ENCODE results near the gene HOXA1.

Gene HOXA1

GRCh38 chr7:27111751-27112277 lies 16.0 kb upstream of the HOXA1 start:
- H3K9ac ChIP-seq (ENCODE audit: low read length), result no peak overlapping the region
- no peak for DNase-seq
- H3K4me3 ChIP-seq (ENCODE audit: low read length), result no peak overlapping the region
- no peaks in the 10 kb centered on the region for H3K36me3 ChIP-seq (ENCODE audit: control insufficient read depth, insufficient read depth, low read length)
- H2AK5ac ChIP-seq (ENCODE audit: low read length), result no peak overlapping the region
- peaks cover 84% of the 10 kb centered on the region for H3K27me3 ChIP-seq (ENCODE audit: insufficient read depth, low read length, poor library complexity)
- no peak overlapping the region for H3K27ac ChIP-seq (ENCODE audit: low read depth, low read length)
- no peak overlapping the region for H3K23ac ChIP-seq (ENCODE audit: low read length)
- no peak overlapping the region for H4K8ac ChIP-seq (ENCODE audit: low read depth, low read length)
- H2BK120ac ChIP-seq (ENCODE audit: low read depth, low read length), result no peak overlapping the region
- H2BK5ac ChIP-seq (ENCODE audit: low read length), result no peak overlapping the region
- H3K79me2 ChIP-seq (ENCODE audit: control insufficient read depth, insufficient read depth, low read length), result no peaks in the 10 kb centered on the region
- H4K5ac ChIP-seq (ENCODE audit: low read length), result no peak overlapping the region
- H3K4me2 ChIP-seq (ENCODE audit: low read length), result no peak overlapping the region
- H3K79me1 ChIP-seq (ENCODE audit: low read length), result no peaks in the 10 kb centered on the region
- no peak overlapping the region for H3K4ac ChIP-seq (ENCODE audit: low read depth, low read length)
- H3K18ac ChIP-seq (ENCODE audit: low read length), result no peak overlapping the region
- H3K4me1 ChIP-seq (ENCODE audit: control insufficient read depth, low read depth, low read length), result no peaks in the 10 kb centered on the region
- H2BK15ac ChIP-seq (replicated peaks; ENCODE audit: low read depth), result no peak overlapping the region
- no CpG with 5 or more reads among the region's 4 CpGs for WGBS (ENCODE audit: extremely low coverage, insufficient coverage, low lambda C conversion rate)
- H3K56ac ChIP-seq (ENCODE audit: low read length), result no peak overlapping the region

- no peak overlapping the region for H3K4ac ChIP-seq (ENCODE audit: low read depth, low read length)
- peaks cover 82% of the 10 kb centered on the region for H3K27me3 ChIP-seq (ENCODE audit: insufficient read depth, low read length, poor library complexity)
- no peak overlapping the region for H2BK120ac ChIP-seq (ENCODE audit: low read depth, low read length)
- H2BK15ac ChIP-seq (replicated peaks; ENCODE audit: low read depth), result no peak overlapping the region
- H3K9ac ChIP-seq (ENCODE audit: low read length), result no peak overlapping the region
- H4K8ac ChIP-seq (ENCODE audit: low read depth, low read length), result no peak overlapping the region
- DNase-seq, result no peak
- no peaks in the 10 kb centered on the region for H3K36me3 ChIP-seq (ENCODE audit: control insufficient read depth, insufficient read depth, low read length)
- no peak overlapping the region for H3K27ac ChIP-seq (ENCODE audit: low read depth, low read length)
- H3K23ac ChIP-seq (ENCODE audit: low read length), result no peak overlapping the region
- H3K79me1 ChIP-seq (ENCODE audit: low read length), result no peaks in the 10 kb centered on the region
- H4K5ac ChIP-seq (ENCODE audit: low read length), result no peak overlapping the region
- no CpG with 5 or more reads among the region's 6 CpGs for WGBS (ENCODE audit: extremely low coverage, insufficient coverage, low lambda C conversion rate)
- H2AK5ac ChIP-seq (ENCODE audit: low read length), result no peak overlapping the region
- no peaks in the 10 kb centered on the region for H3K4me1 ChIP-seq (ENCODE audit: control insufficient read depth, low read depth, low read length)
- no peak overlapping the region for H3K56ac ChIP-seq (ENCODE audit: low read length)
- no peak overlapping the region for H3K18ac ChIP-seq (ENCODE audit: low read length)
- H2BK5ac ChIP-seq (ENCODE audit: low read length), result no peak overlapping the region
- no peak overlapping the region for H3K4me3 ChIP-seq (ENCODE audit: low read length)
- no peaks in the 10 kb centered on the region for H3K79me2 ChIP-seq (ENCODE audit: control insufficient read depth, insufficient read depth, low read length)
- H3K4me2 ChIP-seq (ENCODE audit: low read length), result no peak overlapping the region
Observed at GRCh38 chr7:27111042-27111750, 15.4 kb upstream of the HOXA1 start.

GRCh38 chr7:27110186-27111031 lies 14.6 kb upstream of the HOXA1 start:
- WGBS (ENCODE audit: extremely low coverage, insufficient coverage, low lambda C conversion rate), result no CpG with 5 or more reads among the region's 66 CpGs
- Histone ChIP-seq H3K4me2 (ENCODE audit: low read length) (peak overlapping the region; percentile 64), H3K4ac (ENCODE audit: low read depth, low read length) (no peak overlapping the region), H3K4me3 (ENCODE audit: low read length) (no peak overlapping the region), H2BK120ac (ENCODE audit: low read depth, low read length) (no peak overlapping the region), H4K8ac (ENCODE audit: low read depth, low read length) (no peak overlapping the region), H4K5ac (ENCODE audit: low read length) (no peak overlapping the region), H3K27ac (ENCODE audit: low read depth, low read length) (no peak overlapping the region), H2BK15ac (replicated peaks; ENCODE audit: low read depth) (no peak overlapping the region), H3K18ac (ENCODE audit: low read length) (no peak overlapping the region), H3K9ac (ENCODE audit: low read length) (no peak overlapping the region), H2AK5ac (ENCODE audit: low read length) (no peak overlapping the region), H3K23ac (ENCODE audit: low read length) (no peak overlapping the region), H2BK5ac (ENCODE audit: low read length) (no peak overlapping the region), H3K27me3 (ENCODE audit: insufficient read depth, low read length, poor library complexity) (peaks cover 82% of the 10 kb centered on the region), H3K56ac (ENCODE audit: low read length) (no peak overlapping the region), H3K79me1 (ENCODE audit: low read length) (no peaks in the 10 kb centered on the region), H3K36me3 (ENCODE audit: control insufficient read depth, insufficient read depth, low read length) (no peaks in the 10 kb centered on the region), H3K79me2 (ENCODE audit: control insufficient read depth, insufficient read depth, low read length) (no peaks in the 10 kb centered on the region), H3K4me1 (ENCODE audit: control insufficient read depth, low read depth, low read length) (no peaks in the 10 kb centered on the region)
- peak; percentile 43 for DNase-seq

- WGBS (ENCODE audit: extremely low coverage, insufficient coverage, low lambda C conversion rate), result no CpG with 5 or more reads among the region's 4 CpGs
- Histone ChIP-seq H2BK15ac (replicated peaks; ENCODE audit: low read depth) (no peak overlapping the region), H3K23ac (ENCODE audit: low read length) (no peak overlapping the region), H3K79me1 (ENCODE audit: low read length) (no peaks in the 10 kb centered on the region), H3K27ac (ENCODE audit: low read depth, low read length) (no peak overlapping the region), H3K56ac (ENCODE audit: low read length) (no peak overlapping the region), H2AK5ac (ENCODE audit: low read length) (no peak overlapping the region), H3K18ac (ENCODE audit: low read length) (no peak overlapping the region), H3K4me1 (ENCODE audit: control insufficient read depth, low read depth, low read length) (no peaks in the 10 kb centered on the region), H3K4me3 (ENCODE audit: low read length) (no peak overlapping the region), H3K4me2 (ENCODE audit: low read length) (no peak overlapping the region), H3K27me3 (ENCODE audit: insufficient read depth, low read length, poor library complexity) (peaks cover 82% of the 10 kb centered on the region), H3K4ac (ENCODE audit: low read depth, low read length) (no peak overlapping the region), H2BK5ac (ENCODE audit: low read length) (no peak overlapping the region), H3K9ac (ENCODE audit: low read length) (no peak overlapping the region), H4K8ac (ENCODE audit: low read depth, low read length) (no peak overlapping the region), H3K36me3 (ENCODE audit: control insufficient read depth, insufficient read depth, low read length) (no peaks in the 10 kb centered on the region), H3K79me2 (ENCODE audit: control insufficient read depth, insufficient read depth, low read length) (no peaks in the 10 kb centered on the region), H2BK120ac (ENCODE audit: low read depth, low read length) (no peak overlapping the region), H4K5ac (ENCODE audit: low read length) (no peak overlapping the region)
- no peak for DNase-seq
Observed at GRCh38 chr7:27109466-27110185, 13.8 kb upstream of the HOXA1 start.

DNA sequence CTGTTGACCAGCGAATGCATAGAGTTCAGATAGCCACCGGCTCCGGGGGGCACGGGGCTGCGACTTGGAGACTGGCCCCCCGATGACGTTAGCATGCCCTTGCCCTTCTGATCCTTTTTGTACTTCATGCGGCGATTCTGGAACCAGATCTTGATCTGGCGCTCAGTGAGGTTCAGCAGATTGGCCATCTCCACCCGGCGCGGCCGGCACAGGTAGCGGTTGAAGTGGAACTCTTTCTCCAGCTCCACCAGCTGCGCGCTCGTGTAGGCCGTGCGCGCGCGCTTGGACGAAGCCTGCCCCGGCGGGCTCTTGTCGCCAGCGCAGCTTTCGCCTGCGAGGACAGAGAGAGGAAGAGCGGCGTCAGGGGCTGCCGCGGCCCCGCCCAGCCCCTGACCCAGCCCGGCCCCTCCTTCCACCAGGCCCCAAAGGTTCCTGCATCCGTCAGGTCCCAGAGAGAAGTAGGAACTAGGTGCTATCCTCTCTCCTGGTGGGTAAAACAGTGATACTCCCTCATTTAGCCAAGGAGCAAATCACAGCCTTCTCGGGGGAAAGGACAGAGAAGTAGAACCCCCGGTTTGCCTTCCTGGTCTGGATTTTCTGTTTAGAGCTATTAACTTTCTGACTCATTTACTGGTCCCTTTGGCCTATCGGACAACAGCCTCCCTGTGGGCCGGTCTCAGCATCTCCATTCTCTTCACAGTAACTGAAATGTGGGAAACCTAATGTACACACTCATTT lies 12.8 kb upstream of the HOXA1 start:
- no peak overlapping the region for H3K4me3 ChIP-seq (ENCODE audit: low read length)
- H4K8ac ChIP-seq (ENCODE audit: low read depth, low read length), result no peak overlapping the region

More for the DNA sequence above, 12.8 kb upstream of the HOXA1 start:
- no peak overlapping the region for H2BK5ac ChIP-seq (ENCODE audit: low read length)
- peaks cover 87% of the 10 kb centered on the region for H3K27me3 ChIP-seq (ENCODE audit: insufficient read depth, low read length, poor library complexity)
- H2BK120ac ChIP-seq (ENCODE audit: low read depth, low read length), result no peak overlapping the region
- H4K5ac ChIP-seq (ENCODE audit: low read length), result no peak overlapping the region
- WGBS (ENCODE audit: extremely low coverage, insufficient coverage, low lambda C conversion rate), result no CpG with 5 or more reads among the region's 41 CpGs
- H3K79me2 ChIP-seq (ENCODE audit: control insufficient read depth, insufficient read depth, low read length), result no peaks in the 10 kb centered on the region
- no peak overlapping the region for H2BK15ac ChIP-seq (replicated peaks; ENCODE audit: low read depth)
- no peak overlapping the region for H3K23ac ChIP-seq (ENCODE audit: low read length)
- no peak overlapping the region for H2AK5ac ChIP-seq (ENCODE audit: low read length)
- no peak overlapping the region for H3K27ac ChIP-seq (ENCODE audit: low read depth, low read length)
- no peaks in the 10 kb centered on the region for H3K79me1 ChIP-seq (ENCODE audit: low read length)
- H3K56ac ChIP-seq (ENCODE audit: low read length), result peak overlapping the region; percentile 56
- H3K9ac ChIP-seq (ENCODE audit: low read length), result no peak overlapping the region
- peak overlapping the region; percentile 20 for H3K4me2 ChIP-seq (ENCODE audit: low read length)
- H3K18ac ChIP-seq (ENCODE audit: low read length), result no peak overlapping the region
- H3K4me1 ChIP-seq (ENCODE audit: control insufficient read depth, low read depth, low read length), result no peaks in the 10 kb centered on the region
- no peaks in the 10 kb centered on the region for H3K36me3 ChIP-seq (ENCODE audit: control insufficient read depth, insufficient read depth, low read length)
- DNase-seq, result peak; percentile 81
- H3K4ac ChIP-seq (ENCODE audit: low read depth, low read length), result no peak overlapping the region

All from mesendoderm (in vitro differentiated cells).